Loucy (cell line): ENCODE data around the gene PPM1F.

Experiments
- EZH2phosphoT487 ChIP-seq: fragments of 200-600 bp; IDR thresholded peaks from 2 replicates; pipeline ENCODE4 v1.6.1; 2018; ENCODE audit warnings: antibody characterized with exemption, mild to moderate bottlenecking, moderate library complexity, borderline replicate concordance
- TF ChIP-seq, protein P1 (sequence below): fragments of 200-600 bp; sonication (generic); conservative IDR thresholded peaks from 2 replicates; pipeline ENCODE4 v1.5.1; 2014; ENCODE audit warnings: mild to moderate bottlenecking, antibody characterized with exemption, low read length

DNA sequence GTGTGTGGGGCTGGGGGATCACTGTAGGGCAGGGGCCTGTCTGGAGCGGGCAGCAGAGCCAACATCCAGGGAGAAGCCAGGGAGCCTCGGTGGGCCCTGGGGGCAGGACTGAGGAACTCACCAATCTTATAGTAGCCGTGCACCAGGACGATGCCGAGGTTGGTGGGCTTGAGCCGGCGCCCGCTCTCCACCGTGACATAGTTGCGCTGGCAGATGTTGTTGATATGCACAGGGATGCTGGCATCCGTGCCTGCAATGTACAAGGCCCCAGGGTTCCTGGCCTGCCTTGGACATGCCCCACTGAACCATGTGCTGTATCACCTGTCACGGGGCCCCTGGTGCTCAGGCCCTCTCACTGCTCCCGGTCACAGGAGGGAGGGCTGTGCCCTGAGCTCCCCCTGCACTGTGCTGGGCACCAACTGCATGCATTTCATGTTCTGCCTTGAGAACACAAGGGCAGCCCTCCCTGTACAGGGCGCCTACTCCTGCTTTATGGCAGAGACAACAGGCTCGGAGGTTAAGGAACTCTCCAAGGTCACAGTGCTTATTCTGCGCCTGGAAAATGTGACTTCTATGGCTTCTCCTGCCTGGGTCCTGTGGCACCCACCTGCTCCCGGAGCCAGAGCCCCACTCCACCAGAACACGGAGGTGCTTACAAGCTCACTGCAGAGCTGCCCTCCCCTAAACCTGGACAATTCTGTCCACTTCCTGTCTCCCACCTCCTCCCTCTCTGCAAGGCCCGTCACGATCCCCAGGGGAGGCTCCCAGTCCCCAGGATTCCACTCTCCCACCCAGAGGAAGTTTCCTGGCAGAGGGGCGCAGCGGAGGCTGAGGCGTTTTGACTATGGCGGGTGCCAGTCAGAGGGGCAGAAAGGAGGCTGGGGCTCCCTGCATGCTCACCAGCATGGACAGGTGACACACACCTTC lies 7.8 kb upstream of the PPM1F start:
- TF ChIP-seq, protein P1, sequence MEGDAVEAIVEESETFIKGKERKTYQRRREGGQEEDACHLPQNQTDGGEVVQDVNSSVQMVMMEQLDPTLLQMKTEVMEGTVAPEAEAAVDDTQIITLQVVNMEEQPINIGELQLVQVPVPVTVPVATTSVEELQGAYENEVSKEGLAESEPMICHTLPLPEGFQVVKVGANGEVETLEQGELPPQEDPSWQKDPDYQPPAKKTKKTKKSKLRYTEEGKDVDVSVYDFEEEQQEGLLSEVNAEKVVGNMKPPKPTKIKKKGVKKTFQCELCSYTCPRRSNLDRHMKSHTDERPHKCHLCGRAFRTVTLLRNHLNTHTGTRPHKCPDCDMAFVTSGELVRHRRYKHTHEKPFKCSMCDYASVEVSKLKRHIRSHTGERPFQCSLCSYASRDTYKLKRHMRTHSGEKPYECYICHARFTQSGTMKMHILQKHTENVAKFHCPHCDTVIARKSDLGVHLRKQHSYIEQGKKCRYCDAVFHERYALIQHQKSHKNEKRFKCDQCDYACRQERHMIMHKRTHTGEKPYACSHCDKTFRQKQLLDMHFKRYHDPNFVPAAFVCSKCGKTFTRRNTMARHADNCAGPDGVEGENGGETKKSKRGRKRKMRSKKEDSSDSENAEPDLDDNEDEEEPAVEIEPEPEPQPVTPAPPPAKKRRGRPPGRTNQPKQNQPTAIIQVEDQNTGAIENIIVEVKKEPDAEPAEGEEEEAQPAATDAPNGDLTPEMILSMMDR, result no peak
- no peak for TF ChIP-seq EZH2phosphoT487
